Measurements from ENCODE around the gene MANEA. TPM values are rescaled to one million over a fixed set of nuclear protein-coding genes. Genes with fewer than 3 reads are reported as not detected.

The MANEA gene
- total and polyA plus RNA-seq, 2 of the 8 experiments (the other 6 are each of a cell fraction or from before 2014, with no cell fraction given): 2.8 to 10.4 TPM

DNA sequence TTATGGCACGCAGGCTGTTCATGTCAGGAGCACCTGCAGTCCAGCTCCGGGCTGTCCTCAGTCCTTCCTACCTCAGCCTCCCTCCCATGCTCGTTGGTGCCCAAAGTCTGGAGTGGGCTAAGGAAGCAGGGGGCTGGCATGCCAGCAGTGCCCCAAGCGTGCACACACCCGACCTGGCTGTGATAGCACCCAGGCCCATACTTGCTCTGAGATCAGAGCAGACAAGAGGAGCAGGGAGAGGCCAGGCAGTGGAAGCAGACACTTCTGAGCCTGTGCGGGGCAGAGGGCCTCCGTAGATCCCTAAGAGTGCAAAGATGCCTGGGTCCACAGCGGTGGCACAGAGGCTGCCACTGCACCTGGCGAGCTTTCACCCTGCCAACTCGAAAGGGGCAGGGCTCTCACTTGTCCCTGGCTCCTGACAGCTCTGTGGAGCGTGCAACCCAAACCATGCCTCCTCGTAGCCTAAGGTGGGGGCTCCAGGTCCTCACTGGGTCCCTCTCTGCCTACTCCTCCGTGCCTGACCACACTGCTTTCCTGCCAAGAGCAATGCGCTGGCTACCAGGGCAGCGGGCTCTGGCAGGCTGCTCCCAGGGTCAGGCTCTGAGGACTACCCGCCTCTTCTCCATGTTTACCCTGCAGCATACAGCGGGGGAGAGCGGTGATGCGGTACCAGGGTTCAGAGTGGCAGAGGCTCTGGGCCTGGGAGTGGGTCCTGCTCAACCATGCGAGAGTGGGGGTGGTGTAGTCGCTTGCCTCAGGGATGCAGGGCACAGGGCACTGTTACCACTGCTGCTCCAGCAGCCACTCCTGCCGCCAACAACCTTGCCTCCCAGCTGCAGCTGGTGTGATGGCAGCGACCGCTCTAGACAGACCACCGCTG lies 59.5 kb downstream of the MANEA start:
- H4K5ac ChIP-seq (ENCODE audit: insufficient read length, low read depth, low read length): no peak overlapping the region
- 91% methylated on average over 23 of the region's 25 CpGs; no CpG with 5 or more reads in 1 of the 2 experiments for WGBS, 2 experiments (ENCODE audit: extremely low coverage in 1 of 2, insufficient coverage in 1 of 2, insufficient read length in 1 of 2, insufficient replicate concordance in 2 of 2, low coverage in 1 of 2, low lambda C conversion rate in 2 of 2, missing lambda C conversion rate in 1 of 2)
- H2BK12ac ChIP-seq (ENCODE audit: low read depth, low read length): no peak overlapping the region; the same call in 1 of the 2 replicates

More for the DNA sequence above, 59.5 kb downstream of the MANEA start:
- Histone ChIP-seq H3K27ac (ENCODE audit: low read depth, low read length) (no peak overlapping the region), H4K91ac (replicated peaks; ENCODE audit: insufficient read length, low read length) (no peak overlapping the region), H3K18ac (ENCODE audit: extremely low read depth, low read length) (no peak overlapping the region), H2BK5ac (ENCODE audit: low read depth, low read length) (0 out of 2 replicates have a peak overlapping the region, but pooled peaks have one; percentile 16), H2BK20ac (ENCODE audit: low read length) (no peak overlapping the region), H4K8ac (ENCODE audit: extremely low read depth, insufficient read depth, low read length) (peak overlapping the region; percentile 41; the same call in 1 of the 2 replicates), H3K79me1 (ENCODE audit: low read depth, low read length) (no peaks in the 10 kb centered on the region), H3K4me1 (replicated peaks in 1 of 4; ENCODE audit: control insufficient read depth in 3 of 4, insufficient read depth in 4 of 4, low read length in 3 of 4) (no peaks in the 10 kb centered on the region), H4K20me1 (replicated peaks in 1 of 2; ENCODE audit: control insufficient read depth in 1 of 2, insufficient read depth in 2 of 2, low read length in 2 of 2) (no peaks in the 10 kb centered on the region), H3K79me2 (ENCODE audit: control insufficient read depth in 1 of 2, insufficient read depth in 2 of 2, low read length in 2 of 2) (no peaks in the 10 kb centered on the region), H2BK120ac (replicated peaks; ENCODE audit: low read depth, low read length) (no peak overlapping the region), H3K4ac (replicated peaks; ENCODE audit: insufficient read length, low read depth, low read length) (peak overlapping the region; percentile 38), H3K56ac (replicated peaks; ENCODE audit: insufficient read length, low read depth, low read length) (no peak overlapping the region), H3K9ac (replicated peaks in 1 of 4; ENCODE audit: extremely low read depth in 1 of 4, low read depth in 3 of 4, low read length in 3 of 4) (no peak overlapping the region), H3K23me2 (ENCODE audit: low read depth, low read length) (no peaks in the 10 kb centered on the region), H3K23ac (ENCODE audit: insufficient read length) (no peak overlapping the region), H3K4me3 (ENCODE audit: extremely low read depth in 1 of 4, insufficient read depth in 2 of 4, low read depth in 3 of 4, low read length in 4 of 4) (no peak overlapping the region), H3K27me3 (replicated peaks in 1 of 4; ENCODE audit: control insufficient read depth in 3 of 4, extremely low read depth in 1 of 4, insufficient read depth in 3 of 4, low read length in 3 of 4) (no peaks in the 10 kb centered on the region), H2AK5ac (ENCODE audit: low read depth, low read length) (no peak overlapping the region), H2AFZ (ENCODE audit: low read length) (no peak overlapping the region), H3K14ac (ENCODE audit: insufficient read length) (no peak overlapping the region), H3K9me3 (ENCODE audit: insufficient read depth in 2 of 2, low read depth in 1 of 2, low read length in 1 of 2) (no peaks in the 10 kb centered on the region), H2BK15ac (ENCODE audit: low read length) (no peak overlapping the region), H3K4me2 (ENCODE audit: insufficient read depth in 1 of 2, low read depth in 2 of 2, low read length in 2 of 2) (no peak overlapping the region), H3K36me3 (ENCODE audit: control insufficient read depth in 2 of 4, insufficient read depth in 4 of 4, low read length in 3 of 4) (no peaks in the 10 kb centered on the region)
- DNase-seq (ENCODE audit: low read depth in 1 of 2, low spot score in 2 of 2) (no peak), FAIRE-seq (no peak)
- CTCF ChIA-PET (ENCODE audit: partially characterized antibody): interaction anchor here (1.3 kb wide), 1 partner anchor 10 kb away, joined by 3 read pairs; no protein-coding TSS in a partner anchor
- TF ChIP-seq BACH1 (IDR thresholded peaks at IDR 0.05; ENCODE audit: low read length): no peak
- TF ChIP-seq CBX8 (IDR thresholded peaks at IDR 0.05; ENCODE audit: borderline replicate concordance, low read depth, low read length): no peak
- no peak for TF ChIP-seq TAF1 (IDR thresholded peaks at IDR 0.05; ENCODE audit: low read depth, low read length)
- TF ChIP-seq CEBPB (IDR thresholded peaks at IDR 0.05; ENCODE audit: low read depth, low read length): no peak
- TF ChIP-seq RBBP5 (IDR thresholded peaks at IDR 0.05; ENCODE audit: borderline replicate concordance, low read depth, low read length): no peak
- TF ChIP-seq ATF3 (IDR thresholded peaks at IDR 0.05; ENCODE audit: insufficient read depth, low read depth, low read length): no peak
- POLR2A ChIA-PET (ENCODE audit: partially characterized antibody): no interaction called here
